H1 (cell line): ENCODE data around the gene SFMBT2. TPM values are rescaled to one million over a fixed set of nuclear protein-coding genes. Genes with fewer than 3 reads are reported as not detected.
A peak's percentile ranks its signal among the peaks of the same experiment; 100 is the strongest.

ENCODE experiments used
- CTCF ChIA-PET: fragments of 300-600 bp; sonication (Branson Sonifier 250); formaldehyde crosslinking; loops from one replicate; lab custom pipeline; 2021; ENCODE audit not compliant: partially characterized antibody; lab: Charles Lee
- POLR2A ChIA-PET: fragments of 300-600 bp; sonication (Branson Sonifier 250); formaldehyde crosslinking; loops from one replicate; lab custom pipeline; 2021; ENCODE audit warnings: inconsistent platforms; ENCODE audit not compliant: partially characterized antibody; lab: Charles Lee
- DNase-seq, 2 experiments: peaks; one replicate each; pipeline versions ENCODE4 v3.0.0 to v3.0.0-alpha.2; 2010 to 2022; ENCODE audit warnings: low spot score in 2 of 2, low read depth in 1 of 2, mixed read lengths in 1 of 2
- FAIRE-seq: peaks from 2 replicates; lab custom pipeline; 2011; peaks lifted over from hg19 to GRCh38; lab: Jason Lieb, UNC
- H2AFZ ChIP-seq: 2 replicates; pipeline ENCODE4 v1.8.1; 2012; ENCODE audit warnings: low read length, inconsistent platforms
- H2AK5ac ChIP-seq: 2 replicates; pipeline ENCODE4 v1.6.1; 2013; ENCODE audit warnings: low read depth, low read length
- H2BK120ac ChIP-seq: replicated peaks from 2 replicates; pipeline ENCODE3; 2013; ENCODE audit warnings: low read depth, low read length, inconsistent platforms
- H2BK12ac ChIP-seq: 2 replicates; pipeline ENCODE4 v1.6.1; 2013; ENCODE audit warnings: low read depth, low read length
- H2BK15ac ChIP-seq: 2 replicates; pipeline ENCODE4 v1.6.1; 2013; ENCODE audit warnings: low read length
- H2BK20ac ChIP-seq: 2 replicates; pipeline ENCODE4 v1.6.1; 2013; ENCODE audit warnings: low read length
- H2BK5ac ChIP-seq: 2 replicates; pipeline ENCODE4 v1.6.1; 2013; ENCODE audit warnings: low read depth, low read length
- H3K14ac ChIP-seq: 2 replicates; pipeline ENCODE4 v1.6.1; 2013; ENCODE audit warnings: inconsistent platforms; ENCODE audit not compliant: insufficient read length
- H3K18ac ChIP-seq: 2 replicates; pipeline ENCODE4 v1.6.1; 2013; ENCODE audit warnings: low read length; ENCODE audit errors: extremely low read depth
- H3K23ac ChIP-seq: 2 replicates; pipeline ENCODE4 v1.6.1; 2013; ENCODE audit warnings: inconsistent platforms; ENCODE audit not compliant: insufficient read length
- H3K23me2 ChIP-seq: 2 replicates; pipeline ENCODE4 v1.6.1; 2013; ENCODE audit warnings: low read depth, low read length
- H3K27ac ChIP-seq: 2 replicates; pipeline ENCODE4 v1.6.1; 2011; ENCODE audit warnings: low read depth, low read length, inconsistent platforms
- H3K27me3 ChIP-seq, 4 experiments: replicated peaks in 1 of 4; 1 replicate in 1 of 4; 2 replicates in 3 of 4; pipeline versions ENCODE4 v1.6.1 to v1.8.1; 2011 to 2013; ENCODE audit warnings: low read length in 3 of 4, mild to moderate bottlenecking in 3 of 4, inconsistent platforms in 2 of 4, mixed read lengths in 2 of 4, moderate library complexity in 1 of 4; ENCODE audit not compliant: control insufficient read depth in 3 of 4, insufficient read depth in 3 of 4; ENCODE audit errors: extremely low read depth in 1 of 4
- H3K36me3 ChIP-seq, 4 experiments: 2 replicates each; pipeline versions ENCODE4 v1.6.1 to v1.8.1; 2011 to 2013; ENCODE audit warnings: mild to moderate bottlenecking in 4 of 4, low read length in 3 of 4, moderate library complexity in 2 of 4, control low read depth in 1 of 4, inconsistent platforms in 1 of 4; ENCODE audit not compliant: insufficient read depth in 4 of 4, control insufficient read depth in 2 of 4
- H3K4ac ChIP-seq: replicated peaks from 2 replicates; pipeline ENCODE3; 2013; ENCODE audit warnings: low read length, low read depth, mixed read lengths, inconsistent platforms; ENCODE audit not compliant: insufficient read length
- H3K4me1 ChIP-seq, 4 experiments: replicated peaks in 1 of 4; 1 replicate in 1 of 4; 2 replicates in 3 of 4; pipeline versions ENCODE4 v1.6.1 to v1.8.1; 2011 to 2013; ENCODE audit warnings: low read length in 3 of 4, inconsistent platforms in 2 of 4, mixed read lengths in 1 of 4; ENCODE audit not compliant: insufficient read depth in 4 of 4, control insufficient read depth in 3 of 4
- H3K4me2 ChIP-seq, 2 experiments: 2 replicates each; pipeline versions ENCODE4 v1.6.1 to v1.8.1; 2011 to 2013; ENCODE audit warnings: low read depth in 2 of 2, low read length in 2 of 2, control low read depth in 1 of 2, inconsistent platforms in 1 of 2, mild to moderate bottlenecking in 1 of 2; ENCODE audit not compliant: insufficient read depth in 1 of 2
- H3K4me3 ChIP-seq, 4 experiments: fragments of 200-600, 300-600 bp in 1 of 4; sonication (generic), shearing (Covaris generic), sonication (Bioruptor Twin) in 1 of 4; 2 replicates each; pipeline versions ENCODE4 v1.5.1 to v1.8.1; 2011 to 2016; ENCODE audit warnings: low read length in 4 of 4, low read depth in 3 of 4, control low read depth in 2 of 4, inconsistent platforms in 2 of 4, mild to moderate bottlenecking in 2 of 4, mixed read lengths in 1 of 4, moderate library complexity in 1 of 4; ENCODE audit not compliant: insufficient read depth in 2 of 4; ENCODE audit errors: extremely low read depth in 1 of 4
- H3K56ac ChIP-seq: replicated peaks from 2 replicates; pipeline ENCODE3; 2013; ENCODE audit warnings: low read depth, mild to moderate bottlenecking, mixed read lengths, low read length, inconsistent platforms; ENCODE audit not compliant: insufficient read length
- H3K79me1 ChIP-seq: 2 replicates; pipeline ENCODE4 v1.6.1; 2013; ENCODE audit warnings: low read depth, low read length, control low read depth
- H3K79me2 ChIP-seq, 2 experiments: 2 replicates each; pipeline versions ENCODE4 v1.6.1 to v1.8.1; 2012 to 2013; ENCODE audit warnings: low read length in 2 of 2, mild to moderate bottlenecking in 2 of 2, inconsistent platforms in 1 of 2; ENCODE audit not compliant: insufficient read depth in 2 of 2, control insufficient read depth in 1 of 2
- H3K9ac ChIP-seq, 4 experiments: replicated peaks in 1 of 4; 1 replicate in 1 of 4; 2 replicates in 3 of 4; pipeline versions ENCODE4 v1.6.1 to v1.8.1; 2011 to 2013; ENCODE audit warnings: low read depth in 3 of 4, low read length in 3 of 4, control low read depth in 2 of 4, mild to moderate bottlenecking in 2 of 4, moderate library complexity in 2 of 4, inconsistent platforms in 1 of 4; ENCODE audit errors: extremely low read depth in 1 of 4
- H3K9me3 ChIP-seq, 2 experiments: 2 replicates each; pipeline versions ENCODE4 v1.6.1 to v1.8.1; 2012 to 2013; ENCODE audit warnings: mild to moderate bottlenecking in 2 of 2, moderate library complexity in 2 of 2, control low read depth in 1 of 2, inconsistent platforms in 1 of 2, low read depth in 1 of 2, low read length in 1 of 2, mixed read lengths in 1 of 2; ENCODE audit not compliant: insufficient read depth in 2 of 2
- H4K20me1 ChIP-seq, 2 experiments: replicated peaks in 1 of 2; 2 replicates each; pipeline versions ENCODE3 to v1.8.1; 2011 to 2013; ENCODE audit warnings: inconsistent platforms in 2 of 2, low read length in 2 of 2, mild to moderate bottlenecking in 1 of 2; ENCODE audit not compliant: insufficient read depth in 2 of 2, control insufficient read depth in 1 of 2
- H4K5ac ChIP-seq: 2 replicates; pipeline ENCODE4 v1.6.1; 2013; ENCODE audit warnings: low read length, low read depth, mixed read lengths, inconsistent platforms; ENCODE audit not compliant: insufficient read length
- H4K8ac ChIP-seq: 2 replicates; pipeline ENCODE4 v1.8.0; 2013; ENCODE audit warnings: mild to moderate bottlenecking, moderate library complexity, low read length, inconsistent platforms; ENCODE audit not compliant: insufficient read depth; ENCODE audit errors: extremely low read depth
- H4K91ac ChIP-seq: replicated peaks from 2 replicates; pipeline ENCODE3; 2013; ENCODE audit warnings: low read length, mixed read lengths, inconsistent platforms; ENCODE audit not compliant: insufficient read length
- CHD1 ChIP-seq: IDR thresholded peaks from 2 replicates; pipeline ENCODE4 v1.6.1; 2012; ENCODE audit warnings: low read depth, low read length, improper control_type of control experiment
- NANOG ChIP-seq: IDR thresholded peaks from 2 replicates; pipeline ENCODE4 v1.6.1; 2011; ENCODE audit warnings: low read length, low read depth, mild to moderate bottlenecking, inconsistent platforms; ENCODE audit not compliant: insufficient read depth, poor library complexity, severe bottlenecking
- POLR2A ChIP-seq, 2 experiments: IDR thresholded peaks; 1 replicate in 1 of 2; 2 replicates in 1 of 2; pipeline ENCODE4 v1.6.1; 2011; ENCODE audit warnings: low read depth in 2 of 2, low read length in 2 of 2, mild to moderate bottlenecking in 2 of 2; ENCODE audit errors: control extremely low read depth in 1 of 2
- USF2 ChIP-seq: IDR thresholded peaks from 2 replicates; pipeline ENCODE4 v1.6.1; 2011; ENCODE audit warnings: low read length, improper control_type of control experiment
- WGBS, 2 experiments: shearing (Covaris generic) in 1 of 2; methylation state at CpG; one replicate each; pipeline versions ENCODE4 v1.1.6 to v1.1.7; 2013 to 2015; ENCODE audit warnings: low lambda C conversion rate in 2 of 2, mixed read lengths in 2 of 2, inconsistent platforms in 1 of 2, low coverage in 1 of 2, missing lambda C conversion rate in 1 of 2; ENCODE audit not compliant: insufficient replicate concordance in 2 of 2, insufficient coverage in 1 of 2, insufficient read length in 1 of 2; ENCODE audit errors: extremely low coverage in 1 of 2, missing lambda C conversion rate in 1 of 2; 5-methylcytosine and 5-hydroxymethylcytosine counted together
- polyA plus RNA-seq, 7 experiments: library from polyadenylated mRNA; depleted of rRNA in 3 of 7; stranded (reverse) in 5 of 7; unstranded in 2 of 7; fragments of >200 nt in 5 of 7; fragments of 200-250 nt in 2 of 7; gene quantifications; 1 replicate in 5 of 7; 2 replicates in 1 of 7; 4 replicates in 1 of 7; pipeline versions ENCODE4 v1.2.1 to v1.2.3, GENCODE V29; 2011 to 2013; ENCODE audit warnings: missing spikeins in 2 of 7, mixed read lengths in 2 of 7
- total RNA-seq: library from RNA; stranded (reverse); fragmentation: NEBNext Ultra II Directional; extraction: Animal tissue kit (Norgen Biotek cat#: 25700); gene quantifications from 2 replicates; pipeline ENCODE4 v1.2.1, GENCODE V29; 2021

SFMBT2 gene
- total and polyA plus RNA-seq, 2 of the 8 experiments (the other 6 are each of a cell fraction or from before 2014, with no cell fraction given) = 2.9 to 11.0 TPM

DNA sequence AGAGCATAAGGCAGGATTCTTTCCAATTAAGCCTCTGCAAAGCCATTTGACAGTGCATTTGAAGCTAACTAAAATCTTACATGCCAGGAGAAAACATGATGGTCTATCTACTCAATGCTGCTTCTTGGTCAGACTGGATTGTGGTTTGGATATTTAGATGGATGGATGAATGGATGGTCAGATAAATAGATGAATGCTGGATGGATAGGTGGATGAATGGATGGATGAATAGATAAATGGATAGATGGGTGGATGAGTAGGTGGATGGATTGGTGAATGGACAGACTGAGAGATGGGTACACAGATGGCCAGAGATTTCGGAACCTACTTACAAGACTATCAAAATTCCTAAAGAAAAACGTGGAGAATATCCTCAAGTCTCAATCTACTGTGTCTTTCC lies 127.6 kb downstream of the SFMBT2 start:
- H3K9ac ChIP-seq = no peak overlapping the region
- no peak overlapping the region for H3K4ac ChIP-seq
- ChIA-PET POLR2A (no interaction called here), CTCF (interaction anchor here (1.0 kb wide), 1 partner anchor 10 kb away, joined by 4 read pairs; no protein-coding TSS in a partner anchor)
- no peak overlapping the region for H4K8ac ChIP-seq
- no peak overlapping the region for H2BK120ac ChIP-seq
- FAIRE-seq (no peak), DNase-seq (no peak)
- no peak overlapping the region for H2BK15ac ChIP-seq
- 93% methylated on average over 2 of the region's 2 CpGs; no CpG with 5 or more reads in 1 of the 2 experiments for WGBS, 2 experiments
- TF ChIP-seq USF2 (no peak), CHD1 (no peak), POLR2A (IDR thresholded peaks at IDR 0.05; ENCODE audit: control extremely low read depth in 1 of 2, low read depth in 2 of 2, low read length in 2 of 2) (no peak), NANOG (no peak)
- H2AK5ac ChIP-seq = no peak overlapping the region
- H3K36me3 ChIP-seq = no peaks in the 10 kb centered on the region
- no peak overlapping the region for H2AFZ ChIP-seq
- no peak overlapping the region for H4K5ac ChIP-seq
- no peak overlapping the region for H3K14ac ChIP-seq
- H2BK20ac ChIP-seq = no peak overlapping the region
- H3K4me1 ChIP-seq = no peaks in the 10 kb centered on the region
- H3K9me3 ChIP-seq = no peaks in the 10 kb centered on the region
- no peak overlapping the region for H2BK12ac ChIP-seq
- H3K79me1 ChIP-seq = peaks cover 2% of the 10 kb centered on the region; the same call in 1 of the 2 replicates
- H4K91ac ChIP-seq = no peak overlapping the region
- no peaks in the 10 kb centered on the region for H4K20me1 ChIP-seq
- H3K23me2 ChIP-seq = peaks cover 2% of the 10 kb centered on the region; the same call in 1 of the 2 replicates
- H3K18ac ChIP-seq = no peak overlapping the region
- no peak overlapping the region for H3K27ac ChIP-seq
- H3K56ac ChIP-seq = peak overlapping the region; percentile 87
- no peak overlapping the region for H3K4me3 ChIP-seq
- H3K4me2 ChIP-seq = no peak overlapping the region
- no peak overlapping the region for H3K23ac ChIP-seq
- H3K79me2 ChIP-seq = peaks cover 3% of the 10 kb centered on the region in 2 experiments; a peak in 2 of 4 replicates
- H3K27me3 ChIP-seq = no peaks in the 10 kb centered on the region
- H2BK5ac ChIP-seq = no peak overlapping the region
